NCI-H1417 treated with DMSO at 0.1 percent for 48 hours (cell line): ENCODE results near the gene SMYD2.

Experiments used
- DNase-seq: peaks from one replicate; lab custom pipeline; 2025; lab: John Stamatoyannopoulos, UW

Gene SMYD2

GRCh38 chr1:214281021-214281719 is at the start of gene SMYD2:
Gene SMYD2 (plus strand): TSS chr1:214281159. CDS start chr1:214281255, 96 bp downstream.
- DNase-seq = peak; percentile 28

DNA sequence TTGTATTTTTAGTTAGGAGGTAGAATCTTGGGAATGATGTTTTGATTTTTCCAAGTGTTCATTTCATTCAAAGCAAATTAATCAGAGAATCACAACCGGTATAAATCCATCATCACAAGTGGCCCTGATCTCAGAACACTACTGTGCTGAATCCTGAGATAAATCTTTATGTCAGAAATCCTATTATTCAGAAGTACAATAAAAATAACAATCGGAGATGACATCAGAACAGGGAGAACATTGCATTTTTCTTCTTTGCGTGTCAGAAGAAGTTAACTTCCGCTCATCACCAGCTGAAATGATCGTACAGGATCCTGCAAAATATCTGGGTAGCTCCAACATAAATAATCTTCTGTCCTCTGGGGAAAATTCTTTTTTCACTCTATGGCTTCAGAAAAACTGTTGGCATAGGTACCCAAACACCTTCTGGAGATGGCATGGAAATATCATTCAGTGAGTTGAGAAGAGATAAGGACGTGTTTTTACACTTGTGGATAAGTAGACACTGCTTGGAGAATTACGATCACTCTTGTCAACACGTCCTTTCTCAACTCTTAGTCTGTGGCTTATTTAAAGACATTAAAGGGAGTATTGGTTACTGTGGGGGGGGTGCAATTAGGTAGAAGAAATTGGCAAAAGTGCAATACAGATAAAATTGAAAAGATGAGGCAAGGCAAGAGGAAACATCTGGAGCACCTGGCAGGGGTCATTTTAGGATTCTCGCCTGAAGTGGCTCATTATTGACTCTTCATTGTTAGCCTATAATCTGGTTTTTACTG is 46.9 kb upstream of the SMYD2 start:
- DNase-seq = peak; percentile 68

- DNase-seq = no peak
Observed at GRCh38 chr1:214234635-214235025, 46.3 kb upstream of the SMYD2 start.

DNA sequence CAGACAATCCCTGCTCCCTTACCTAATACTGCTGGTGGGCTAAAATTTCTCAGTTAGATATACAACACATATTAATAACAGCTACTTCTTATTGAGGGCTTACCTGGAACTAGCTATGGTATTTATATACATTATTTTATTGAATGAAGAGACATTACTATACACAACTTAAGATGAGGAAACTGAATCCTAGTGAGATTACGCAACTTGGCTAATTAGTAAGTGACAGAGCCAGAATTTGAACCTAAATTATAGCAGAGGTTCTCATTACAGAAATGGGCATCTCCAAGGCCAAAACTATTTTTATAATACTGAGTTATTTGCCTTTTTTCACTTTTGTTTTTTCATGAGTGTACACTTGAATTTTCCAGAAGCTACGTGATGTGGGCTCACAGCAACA is 44.5 kb upstream of the SMYD2 start:
- DNase-seq = no peak

- no peak for DNase-seq
Observed at GRCh38 chr1:214241060-214241459, 39.9 kb upstream of the SMYD2 start.

DNA sequence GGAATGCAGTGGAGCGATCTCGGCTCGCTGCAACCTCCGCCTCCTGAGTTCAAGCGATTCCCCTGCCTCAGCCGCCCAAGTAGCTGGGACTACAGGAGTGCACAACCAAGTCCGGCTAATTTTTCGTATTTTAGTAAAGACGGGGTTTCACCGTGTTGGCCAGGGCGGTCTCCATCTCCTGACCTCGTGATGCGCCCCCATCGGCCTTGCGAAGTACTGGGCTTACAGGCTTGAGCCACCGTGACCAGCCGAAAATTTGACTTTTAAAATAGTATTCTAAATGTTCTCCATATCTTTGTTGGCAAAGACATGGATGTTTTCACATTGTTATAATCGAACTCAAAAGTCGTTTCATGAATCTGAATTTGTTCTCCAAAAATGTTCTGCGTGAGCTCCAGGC is 36.7 kb upstream of the SMYD2 start:
- DNase-seq = no peak

DNA sequence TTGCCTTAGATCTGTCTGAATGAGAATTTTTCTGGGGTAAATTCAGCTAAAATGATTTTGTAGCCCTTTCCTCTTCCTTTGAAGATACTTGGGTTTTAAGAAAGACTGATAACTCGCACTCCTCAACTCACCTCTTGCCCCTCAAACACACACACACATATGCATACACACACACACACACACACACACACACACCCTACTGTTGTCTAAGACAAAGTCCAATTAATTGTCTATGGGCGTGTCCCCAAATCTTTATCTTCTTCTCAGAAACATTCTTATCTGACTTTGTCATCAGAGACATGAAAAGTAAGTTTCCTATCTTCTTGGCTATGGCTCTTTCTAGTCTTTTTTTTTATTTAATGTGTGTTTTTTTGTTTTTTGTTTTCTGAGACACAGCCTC is 36.1 kb upstream of the SMYD2 start:
- no peak for DNase-seq

DNA sequence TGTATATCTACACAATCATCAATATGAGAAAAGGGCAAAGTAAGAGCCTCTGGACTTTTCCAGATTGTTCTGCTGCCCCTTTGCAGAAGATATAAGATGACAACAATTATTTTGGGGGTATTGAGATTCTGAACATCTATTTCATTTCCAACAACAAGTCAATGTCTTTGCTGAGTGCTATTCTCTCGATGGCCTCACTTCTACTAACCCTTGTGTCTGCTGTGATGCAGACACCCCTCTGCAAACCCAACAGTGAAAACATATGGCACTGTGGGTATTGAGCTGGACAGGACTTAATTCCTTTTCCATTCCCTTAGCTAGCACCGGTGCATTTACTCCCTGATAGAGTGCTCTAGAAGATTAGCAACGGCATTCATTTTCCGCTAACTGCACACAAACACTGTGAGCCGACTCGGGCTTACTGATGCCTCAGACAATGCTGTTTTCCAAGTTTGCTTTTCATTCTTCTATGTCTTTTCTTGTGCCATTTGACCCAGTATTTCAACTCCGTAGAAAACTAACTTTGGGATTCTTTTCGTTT is 33.4 kb upstream of the SMYD2 start:
- no peak for DNase-seq

DNA sequence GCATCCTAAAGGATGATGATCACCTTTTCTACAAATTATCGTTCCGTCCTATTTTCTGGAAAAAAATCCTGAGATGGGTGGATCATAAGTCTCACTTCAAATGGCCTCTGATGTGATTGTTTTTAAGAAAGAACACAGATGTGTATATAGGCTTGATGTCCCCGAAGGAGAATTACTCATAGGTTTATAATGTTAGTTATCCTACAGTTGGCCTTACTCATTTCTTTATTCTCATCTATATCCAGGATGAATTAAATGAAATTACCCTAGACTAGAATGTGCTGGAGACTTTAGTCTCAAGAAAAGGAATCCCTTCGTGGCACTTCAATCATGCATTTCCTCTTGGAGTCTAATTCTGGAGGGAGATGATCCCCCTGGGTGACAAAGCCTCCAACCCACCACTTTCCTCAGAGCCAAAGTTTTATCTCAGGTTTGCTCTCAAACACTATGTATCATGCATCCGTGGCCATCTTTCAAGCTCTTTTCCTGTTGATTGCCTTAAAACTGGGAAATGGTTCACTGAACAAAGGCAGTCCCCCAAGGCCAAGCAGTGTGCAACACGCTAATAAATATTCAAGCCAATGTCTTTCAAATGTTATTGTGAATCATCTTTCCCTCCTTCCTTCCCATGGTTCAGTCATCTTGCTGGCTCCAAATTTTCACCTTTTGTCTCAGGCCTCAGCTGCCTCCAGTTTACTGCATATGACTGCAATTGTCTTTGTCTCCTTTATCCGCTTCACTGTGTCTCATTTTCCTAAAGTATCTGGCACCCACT is 32.5 kb upstream of the SMYD2 start:
- DNase-seq = no peak

GRCh38 chr1:214249651-214250050 is 31.3 kb upstream of the SMYD2 start:
- DNase-seq = no peak

DNA sequence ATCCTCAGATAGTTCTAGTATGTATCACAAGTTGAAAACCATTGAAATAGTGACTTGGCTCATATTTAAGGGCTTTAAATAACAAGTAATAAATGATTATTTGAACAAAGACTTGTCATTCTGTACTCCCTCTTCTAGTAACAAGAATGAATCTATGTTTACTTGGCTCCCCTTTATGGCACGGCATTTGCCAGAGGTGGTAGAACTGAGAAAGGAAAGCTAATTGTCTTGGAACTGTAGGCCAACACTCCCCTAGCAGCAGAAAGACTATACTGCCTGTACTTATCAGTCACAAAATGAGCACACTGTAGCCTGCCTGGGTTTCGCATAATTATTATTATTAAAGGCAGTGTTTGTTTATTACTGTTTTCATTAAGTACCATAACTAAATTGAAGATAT is 29.6 kb upstream of the SMYD2 start:
- no peak for DNase-seq

GRCh38 chr1:214255509-214255908 is 25.4 kb upstream of the SMYD2 start:
- no peak for DNase-seq

- no peak for DNase-seq
Observed at GRCh38 chr1:214259353-214259977, 21.5 kb upstream of the SMYD2 start.

DNA sequence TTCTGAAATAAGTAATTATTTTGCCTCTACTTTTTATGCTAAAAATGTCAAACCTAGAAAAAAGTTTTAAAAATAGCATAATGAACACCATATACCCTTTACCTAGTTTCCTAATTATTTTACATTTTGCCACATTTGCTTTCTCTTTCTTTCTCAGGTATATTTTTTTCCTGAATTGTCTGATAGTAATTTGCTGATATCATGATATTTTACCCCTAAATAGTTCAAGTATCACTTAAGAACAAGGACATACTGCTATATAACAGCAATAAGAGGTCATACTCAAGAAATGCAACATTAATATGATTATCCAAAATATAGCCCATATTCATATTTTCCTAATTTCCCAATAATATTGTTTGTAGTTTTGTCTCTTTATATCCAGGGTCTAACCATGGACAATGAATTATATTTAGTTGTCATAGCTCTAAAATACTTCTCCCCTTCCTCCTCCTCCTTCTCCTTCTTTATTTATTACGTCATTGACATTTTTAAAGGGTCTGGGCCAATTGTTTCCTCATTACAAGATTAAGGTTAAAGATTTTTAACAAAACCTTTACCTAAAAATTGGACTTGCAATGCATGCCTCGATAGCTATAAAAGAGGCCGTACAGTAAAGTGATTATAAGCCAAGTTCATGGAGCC is 20.3 kb upstream of the SMYD2 start:
- DNase-seq = no peak

DNA sequence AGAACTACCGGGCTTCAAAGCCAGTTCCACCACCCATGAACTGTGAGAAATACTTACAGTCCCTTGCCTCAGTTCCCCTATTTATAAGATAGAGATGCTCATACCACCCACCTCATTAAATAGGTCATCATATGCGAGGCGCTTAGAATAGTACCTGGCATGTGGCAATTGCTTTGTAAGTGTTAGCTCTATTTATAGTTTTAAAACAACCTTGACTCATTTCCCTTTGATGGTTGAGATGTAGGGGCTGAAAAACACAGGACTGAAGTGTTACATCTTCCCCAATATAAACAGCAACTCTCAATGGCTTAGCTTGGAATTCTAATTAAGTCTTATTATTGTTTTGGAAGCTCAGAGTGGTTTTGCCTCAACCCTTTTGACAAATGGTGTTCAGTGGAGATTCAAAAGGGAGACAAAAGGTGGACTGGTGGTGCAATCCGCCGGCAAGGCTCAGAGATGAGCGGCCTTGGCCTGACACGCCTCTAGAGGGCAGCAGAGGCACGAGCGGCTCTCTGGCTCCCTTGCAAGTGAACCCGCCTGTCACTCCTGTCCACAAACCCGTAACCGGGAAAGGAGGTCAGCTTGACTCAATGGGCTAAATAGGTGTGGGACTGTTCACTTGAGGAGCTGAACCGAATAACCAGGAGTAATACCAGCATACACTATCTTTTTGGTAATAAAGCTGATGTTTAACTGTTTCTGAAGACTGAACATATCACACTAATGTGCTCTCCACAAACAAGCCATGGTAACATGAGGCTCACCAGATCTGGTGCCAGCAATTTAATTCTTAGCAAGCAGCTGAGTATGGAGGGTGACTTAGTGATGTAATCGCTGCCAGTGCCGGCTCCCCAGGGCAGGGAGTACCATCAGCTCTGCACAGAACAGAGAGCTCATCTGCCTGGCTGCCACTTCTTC is 19.5 kb upstream of the SMYD2 start:
- DNase-seq = peak; percentile 32

DNA sequence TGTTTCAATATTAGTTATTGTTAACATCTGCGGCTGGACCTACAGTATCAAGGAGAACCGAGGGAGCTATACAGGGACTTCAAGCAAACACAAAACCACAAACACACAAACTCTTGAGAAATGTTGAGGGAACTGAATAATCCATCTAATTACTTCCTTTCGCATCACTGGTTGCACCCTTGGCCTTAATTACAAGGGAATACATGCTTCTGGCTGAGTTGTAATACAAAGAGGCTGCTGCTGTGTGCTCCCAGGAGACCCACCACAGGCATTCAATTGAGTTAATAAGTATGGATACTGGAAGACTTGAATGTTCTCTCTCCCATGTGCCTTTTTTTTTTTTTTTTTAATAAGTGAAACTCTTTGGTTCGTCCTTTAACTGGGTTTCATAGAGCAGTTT is 16.8 kb upstream of the SMYD2 start:
- no peak for DNase-seq

DNA sequence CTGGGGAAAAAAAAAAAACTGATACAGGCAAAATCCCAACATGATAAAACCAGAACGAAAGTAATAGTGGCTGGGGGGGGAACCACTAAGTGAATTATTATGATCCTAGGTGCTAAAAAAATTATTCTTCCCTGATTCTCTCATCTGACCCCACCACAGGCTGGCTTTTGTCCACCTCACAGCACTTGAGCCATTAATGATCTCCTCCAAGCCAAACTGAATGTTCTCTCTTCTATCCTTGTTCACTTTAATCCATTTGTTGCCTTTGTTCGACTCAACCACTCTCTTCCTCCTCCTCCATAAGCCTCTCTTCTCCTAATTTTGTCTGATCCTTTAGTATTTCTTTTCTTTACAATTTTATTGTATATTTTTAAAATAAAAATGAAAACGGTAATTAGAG is 16.0 kb upstream of the SMYD2 start:
- DNase-seq = no peak

- DNase-seq = no peak
Observed at GRCh38 chr1:214270097-214270650, 10.8 kb upstream of the SMYD2 start.

DNA sequence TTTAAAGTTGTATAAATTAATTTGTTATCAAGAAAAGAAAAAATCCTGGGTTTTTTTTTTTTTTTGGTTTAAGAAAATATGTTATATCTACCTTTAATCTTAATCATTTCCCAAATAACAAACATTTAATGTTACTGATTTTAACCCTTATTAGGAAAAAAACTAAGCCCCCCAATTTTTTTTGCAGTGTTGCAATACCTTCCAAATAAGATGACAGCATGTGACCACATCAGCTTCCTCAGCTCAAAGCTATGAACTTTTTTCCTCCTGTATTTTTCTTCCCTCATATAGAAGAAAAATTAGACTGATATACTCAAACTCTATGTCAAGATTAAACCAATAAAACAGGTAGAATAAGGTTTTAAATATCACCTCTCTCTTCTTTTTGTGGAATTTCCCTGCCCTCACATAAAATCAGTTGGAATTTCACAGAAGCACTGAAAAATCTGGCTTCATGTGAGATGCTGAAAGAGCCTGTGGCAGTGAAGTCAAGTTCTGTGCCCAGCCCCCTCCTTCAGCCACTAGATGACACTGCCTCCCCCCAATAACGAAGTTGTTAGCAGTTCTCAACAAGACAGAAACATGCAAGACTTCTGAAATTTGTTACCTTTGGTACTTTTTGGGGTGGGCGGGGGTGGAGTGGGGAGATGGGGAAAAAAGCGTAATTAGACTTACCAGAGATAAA is 9.6 kb upstream of the SMYD2 start:
- no peak for DNase-seq
